Posterior vena cava (tissue), 2 donors: ENCODE data around the gene GGT6. TPM values are rescaled to one million over a fixed set of nuclear protein-coding genes. Genes with fewer than 3 reads are reported as not detected.

Experiments
- DNase-seq: peaks from one replicate; pipeline ENCODE4 v3.0.0-alpha.2; 2020; ENCODE audit warnings: low spot score
- intact Hi-C, 2 donors: fragments of 100-400 bp; cut with DNase I; formaldehyde crosslinking; loops; one replicate each; pipeline versions ENCODE4 v1.14.1 to v1.14.2; 2022 to 2023
- total RNA-seq, 2 donors: library from RNA; stranded (reverse); fragmentation: NEBNext Ultra II Directional; extraction: Animal tissue kit (Norgen Biotek cat#: 25700); gene quantifications; one replicate each; pipeline ENCODE4 v1.2.1, GENCODE V29; 2021
- donor health status: DM: yes; HTN: yes; CAD: no.
- donor health status: DM: yes; HTN: yes; CAD: no.

GGT6 gene
- total RNA-seq, 2 donors from 2014 or later, result not detected

DNA sequence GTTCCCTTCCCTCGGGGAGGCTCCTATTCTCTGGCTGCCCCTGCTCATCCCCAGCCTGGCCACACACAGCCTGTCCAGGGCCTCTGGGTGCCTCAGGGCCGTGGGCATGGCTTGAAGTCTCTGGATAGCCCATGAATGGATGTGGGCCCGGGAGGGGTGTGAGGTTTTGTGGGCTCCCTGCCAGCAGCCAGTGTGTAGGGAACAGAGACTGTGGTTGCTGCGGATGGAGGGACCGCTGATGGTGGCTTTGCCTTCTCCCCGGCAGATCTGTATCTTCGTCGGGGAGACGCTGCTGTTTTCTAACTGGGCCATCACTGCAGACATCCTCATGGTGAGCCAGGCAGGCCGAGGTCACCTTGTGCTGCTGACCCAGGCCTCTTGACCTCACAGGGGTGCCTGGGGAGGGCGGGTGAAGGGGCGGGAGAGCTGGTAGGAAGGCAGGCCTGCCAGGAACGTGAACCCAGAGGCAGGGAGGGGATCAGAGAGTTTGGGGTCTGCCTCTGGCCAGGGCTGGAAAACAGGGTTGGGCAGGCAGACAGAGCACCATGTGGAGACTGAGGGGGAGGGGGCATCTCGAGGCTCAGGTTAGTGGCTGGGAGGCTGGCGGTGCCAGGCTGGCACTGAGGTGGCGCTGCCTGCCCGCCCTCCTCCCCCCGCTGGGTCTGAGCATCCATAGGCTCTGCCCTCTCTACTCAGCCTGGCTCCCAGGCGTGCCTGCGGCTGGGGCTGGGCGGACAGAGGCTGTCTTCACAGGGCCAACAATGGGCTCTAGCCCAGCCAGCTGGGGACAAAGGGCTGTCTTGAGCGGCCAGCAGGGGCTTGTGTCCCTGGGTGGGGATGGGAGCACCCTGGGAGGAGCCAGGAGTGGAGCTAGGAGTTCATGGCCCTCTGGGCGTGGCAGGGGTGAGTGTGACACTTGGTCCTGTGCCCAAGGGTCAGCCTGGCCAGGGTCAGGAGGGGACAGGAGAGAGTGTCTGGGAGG is 26.6 kb downstream of the GGT6 start:
- intact Hi-C loops, result loop anchor here in 1 of 2 donors (10.0 kb wide), 1 partner anchor 109 kb away; no protein-coding TSS in a partner anchor
- no peak for DNase-seq

DNA sequence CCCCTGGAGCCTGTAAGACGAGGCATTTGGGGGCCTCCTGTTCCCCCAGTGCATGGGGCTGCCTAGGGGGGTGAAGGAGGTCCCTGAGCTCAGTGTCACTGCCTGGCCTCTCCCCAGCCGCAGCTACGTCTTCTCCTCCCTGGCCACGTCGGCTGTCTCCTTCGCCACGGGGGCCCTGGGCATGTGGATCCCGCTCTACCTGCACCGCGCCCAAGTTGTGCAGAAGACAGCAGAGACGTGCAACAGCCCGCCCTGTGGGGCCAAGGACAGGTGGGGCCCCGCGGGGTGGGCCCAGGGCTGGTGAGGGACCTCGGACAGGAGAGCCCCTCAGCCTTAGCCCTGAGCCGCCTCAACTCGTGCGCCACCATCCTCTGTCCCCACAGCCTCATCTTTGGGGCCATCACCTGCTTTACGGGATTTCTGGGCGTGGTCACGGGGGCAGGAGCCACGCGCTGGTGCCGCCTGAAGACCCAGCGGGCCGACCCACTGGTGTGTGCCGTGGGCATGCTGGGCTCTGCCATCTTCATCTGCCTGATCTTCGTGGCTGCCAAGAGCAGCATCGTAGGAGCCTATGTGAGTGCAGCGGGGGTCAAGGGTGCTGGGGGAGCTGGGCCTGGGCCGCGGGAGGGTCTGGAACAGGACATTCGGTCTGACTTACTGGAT is 27.4 kb downstream of the GGT6 start:
- DNase-seq, result no peak
- intact Hi-C loops, result loop anchor here in 1 of 2 donors (10.0 kb wide), 1 partner anchor 108 kb away; no protein-coding TSS in a partner anchor

DNA sequence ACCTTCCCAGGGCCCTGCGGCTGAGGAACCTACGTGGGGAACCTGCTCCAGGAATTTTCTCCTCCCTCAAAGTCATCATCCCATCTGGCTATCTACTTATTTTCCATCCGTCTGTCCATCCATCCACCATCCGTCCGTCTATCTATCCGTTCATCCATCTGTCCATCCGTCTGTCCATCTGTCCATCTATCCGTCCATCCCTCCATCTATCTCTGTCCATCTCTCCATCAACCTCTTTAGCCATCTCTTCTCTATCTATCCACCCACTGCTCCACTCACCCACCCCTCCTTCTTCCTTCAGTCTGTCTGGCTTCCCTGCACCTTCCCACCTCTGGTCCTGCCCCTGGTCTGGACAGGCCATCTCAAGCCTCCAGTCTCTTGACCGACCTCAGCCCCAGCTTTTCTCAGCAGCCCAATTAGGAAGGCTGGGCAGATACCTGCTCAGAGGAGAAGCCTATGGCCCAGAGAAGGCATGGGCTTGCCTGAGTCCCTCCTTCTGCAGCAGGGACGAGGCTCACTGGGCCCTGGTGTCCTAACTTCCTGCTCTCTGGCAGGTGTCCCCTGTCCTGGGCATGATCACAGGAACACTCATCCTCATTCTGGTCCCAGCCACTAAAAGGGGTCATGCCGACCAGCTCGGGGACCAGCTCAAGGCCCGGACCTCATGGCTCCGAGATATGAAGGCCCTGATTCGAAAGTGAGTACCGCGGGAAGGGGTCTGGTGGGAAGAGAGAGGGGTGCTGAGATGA is 28.2 kb downstream of the GGT6 start:
- DNase-seq, result no peak
- intact Hi-C loops, result loop anchor here in 1 of 2 donors (10.0 kb wide), 1 partner anchor 107 kb away; no protein-coding TSS in a partner anchor

DNA sequence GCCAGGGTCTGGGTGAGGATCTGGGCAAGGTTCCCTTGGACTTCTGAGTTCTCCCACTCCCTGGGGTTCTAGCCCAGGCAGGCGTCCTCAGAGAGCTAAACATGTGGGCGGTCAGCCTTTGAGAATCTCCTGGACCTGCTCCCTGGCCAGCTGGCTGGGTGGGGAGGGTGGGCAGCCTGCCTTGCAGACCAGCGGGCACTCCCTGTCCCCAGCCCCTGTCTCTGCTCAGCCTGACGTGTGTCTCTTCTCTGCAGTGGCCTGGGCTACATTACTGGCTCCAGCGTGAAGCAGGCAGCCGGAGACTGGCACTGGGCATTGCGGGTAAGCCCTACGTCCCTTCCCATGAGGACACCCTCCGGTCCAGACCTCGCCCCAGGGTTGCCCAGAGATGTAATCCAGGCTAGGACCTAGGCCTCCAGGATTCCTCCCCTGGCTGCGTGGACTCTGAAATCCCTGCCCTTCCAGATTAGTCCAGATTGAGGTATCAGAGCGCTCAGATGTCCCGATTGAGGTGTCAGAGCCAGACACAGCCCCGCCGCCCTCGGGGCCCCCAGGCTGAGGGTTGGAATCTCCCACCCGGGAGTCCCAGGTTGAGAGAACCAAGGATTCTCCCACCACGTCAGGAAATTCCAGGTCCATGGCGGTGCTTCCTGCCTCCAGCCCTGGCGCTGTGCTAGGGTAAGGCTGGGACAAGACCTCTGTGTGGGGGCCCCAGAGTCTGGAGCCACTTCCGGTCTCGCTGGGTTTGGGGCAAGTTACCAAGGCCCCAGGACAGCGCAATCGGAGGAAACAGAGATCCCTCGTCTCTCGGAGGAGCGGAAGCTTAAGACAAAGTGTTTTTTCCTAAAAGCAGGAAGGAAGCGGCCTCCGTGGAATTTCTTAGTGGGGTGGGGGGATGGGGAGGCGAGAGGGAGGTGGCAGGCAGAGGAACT is 29.3 kb downstream of the GGT6 start:
- intact Hi-C loops, result loop anchor here in 1 of 2 donors (10.0 kb wide), 1 partner anchor 106 kb away; no protein-coding TSS in a partner anchor
- DNase-seq, result no peak

DNA sequence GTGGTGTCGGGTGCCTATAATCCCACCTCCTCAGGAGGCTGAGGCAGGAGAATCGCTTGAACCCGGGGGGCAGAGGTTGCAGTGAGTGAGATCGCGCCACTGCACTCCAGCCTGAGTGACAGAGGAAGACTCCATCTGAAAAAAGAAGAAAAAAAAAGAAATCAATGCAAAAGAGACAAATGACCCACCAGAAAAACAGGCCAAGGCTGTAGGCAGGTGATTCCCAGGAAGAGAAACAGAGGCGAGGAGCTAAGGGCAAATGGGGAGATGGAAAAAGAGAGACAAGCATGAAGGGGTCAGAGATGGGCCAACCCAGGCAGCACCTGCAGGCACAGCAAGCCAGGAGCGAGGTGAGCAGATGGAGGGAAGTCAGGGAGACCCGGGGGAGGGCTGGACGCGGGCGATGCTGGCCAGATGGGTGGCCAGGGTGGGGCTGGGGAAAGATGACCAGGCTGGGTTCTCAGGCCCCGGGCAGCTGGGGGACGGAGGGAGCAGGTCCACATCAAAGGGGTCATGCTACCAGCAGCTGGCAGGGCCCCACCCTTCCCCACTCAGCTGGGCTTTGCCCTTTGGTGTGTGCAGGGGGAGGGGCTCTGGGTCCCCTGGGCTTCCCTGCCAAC is 30.7 kb downstream of the GGT6 start:
- no peak for DNase-seq

DNA sequence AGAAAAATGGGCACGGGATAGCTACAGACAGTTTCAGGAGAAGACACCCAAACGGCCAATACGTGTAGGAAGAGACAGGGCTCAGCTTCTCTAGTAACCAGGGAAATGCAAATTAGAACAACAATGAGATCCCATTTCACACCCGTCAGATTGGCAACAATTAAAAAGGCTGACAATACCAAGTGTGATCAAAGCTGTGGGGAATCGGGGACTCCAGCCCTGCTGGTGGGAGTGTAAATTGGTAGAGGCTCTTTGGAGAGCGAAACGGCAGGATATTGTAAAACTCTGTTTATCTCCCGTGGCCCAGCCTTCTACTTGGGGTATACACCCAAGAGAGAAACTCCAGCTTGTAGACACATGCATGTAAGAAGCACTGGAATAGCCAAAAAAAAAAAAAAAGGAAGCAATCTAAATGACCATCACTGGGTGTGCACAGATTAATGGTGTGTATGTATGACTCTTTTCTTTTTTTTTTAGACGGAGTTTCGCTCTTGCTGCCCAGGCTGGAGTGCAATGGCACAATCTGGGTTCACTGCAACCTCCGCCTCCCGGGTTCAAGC is 32.7 kb downstream of the GGT6 start:
- DNase-seq, result no peak
- intact Hi-C loops, result no loop called here

More for the DNA sequence above, 30.7 kb downstream of the GGT6 start:
- intact Hi-C loops, result loop anchor here in 1 of 2 donors (10.0 kb wide), 1 partner anchor 105 kb away; no protein-coding TSS in a partner anchor

DNA sequence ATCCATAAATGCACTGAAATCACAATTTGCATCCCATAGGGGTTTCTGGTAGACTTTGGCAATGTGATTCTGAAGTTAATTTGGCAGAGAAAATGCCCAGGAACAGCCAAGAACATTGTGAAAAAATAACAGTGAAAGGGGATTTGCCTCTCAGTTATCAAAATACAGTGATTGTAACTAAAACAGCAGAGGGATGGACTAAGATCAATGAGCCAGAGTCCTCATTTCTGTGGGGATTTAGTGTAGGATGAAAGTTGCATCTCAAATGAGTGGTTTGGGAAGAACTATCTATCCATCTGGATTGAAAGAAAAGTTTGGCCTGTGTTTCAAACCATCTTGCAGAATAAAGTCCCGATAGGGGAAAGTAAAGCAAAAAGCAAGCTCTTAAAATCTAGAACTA is 33.2 kb downstream of the GGT6 start:
- no peak for DNase-seq
- intact Hi-C loops, result no loop called here

DNA sequence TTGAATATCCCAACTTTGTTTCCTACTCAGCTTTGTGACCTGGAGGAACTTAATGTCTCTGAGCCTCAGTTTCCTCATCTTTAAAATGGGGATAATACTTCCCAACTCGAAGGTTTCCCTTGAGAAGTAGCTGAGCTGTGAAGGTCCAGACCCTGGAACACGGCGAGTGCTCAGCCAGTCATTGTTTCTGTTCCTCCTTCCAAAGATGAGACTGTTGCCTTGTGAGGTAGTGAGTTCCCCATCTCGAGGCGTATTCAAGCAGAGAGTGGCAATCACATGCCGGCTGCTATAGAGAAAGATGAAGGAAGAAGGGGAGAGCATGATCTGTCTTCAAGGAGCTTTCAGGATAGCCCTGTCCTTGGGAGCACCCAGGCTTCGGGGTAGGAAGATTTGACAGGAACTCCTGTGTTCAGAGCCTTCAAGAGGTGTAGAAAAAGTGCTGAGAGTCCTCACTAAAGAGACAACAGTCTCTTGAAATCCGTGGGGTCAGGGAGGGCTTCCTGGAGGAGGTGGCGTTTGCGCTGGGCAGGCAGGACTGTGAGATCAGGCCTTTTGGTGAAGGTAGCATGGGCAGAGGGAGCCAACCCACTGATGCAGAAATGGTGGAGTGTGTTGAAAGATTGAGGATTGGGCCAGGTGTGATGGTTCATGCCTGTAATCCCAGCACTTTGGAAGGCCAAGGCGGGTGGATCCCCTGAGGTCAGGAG is 34.5 kb downstream of the GGT6 start:
- DNase-seq, result no peak
- intact Hi-C loops, result loop anchor here in 1 of 2 donors (1.0 kb wide), 1 partner anchor 14 kb away; no protein-coding TSS in a partner anchor

DNA sequence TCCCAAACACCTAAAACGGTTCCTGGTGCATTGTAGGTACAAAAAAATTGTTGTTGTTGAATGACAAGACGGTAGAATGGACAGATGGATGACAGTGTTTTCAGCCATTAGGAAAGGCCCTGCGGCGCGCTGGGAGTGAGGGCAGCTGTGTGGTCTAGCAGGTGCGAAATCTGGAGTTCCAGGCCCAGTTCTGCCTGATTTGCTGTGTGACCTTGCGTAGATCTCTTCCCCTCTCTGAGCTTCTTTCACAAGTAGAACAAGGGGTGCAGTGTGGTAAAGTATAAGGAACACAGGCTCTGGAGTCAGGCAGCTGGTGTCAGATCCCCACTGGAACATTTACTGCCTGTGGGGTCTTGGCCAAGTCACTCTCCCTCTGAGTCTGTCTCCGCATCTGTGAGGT is 36.4 kb downstream of the GGT6 start:
- DNase-seq, result no peak
- intact Hi-C loops, result no loop called here

DNA sequence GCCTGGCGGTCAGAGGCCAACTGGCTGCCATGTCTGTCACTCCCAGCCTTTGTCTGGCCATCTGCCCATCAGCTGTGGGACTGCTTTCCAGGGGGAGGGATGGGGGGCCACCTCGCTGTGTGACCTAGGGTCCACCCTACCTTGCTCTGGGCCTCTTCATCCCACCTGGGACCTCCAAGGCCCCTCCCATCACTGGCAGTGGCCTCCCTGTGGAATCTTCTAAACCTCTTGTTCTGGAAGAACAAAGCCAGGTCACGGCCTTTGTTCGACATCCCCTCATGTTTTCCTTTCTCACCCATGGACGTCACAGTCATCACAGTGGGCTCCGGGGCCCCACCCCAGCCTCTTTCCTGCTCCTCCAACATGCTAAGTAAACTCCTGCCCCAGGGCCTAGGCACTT is 37.7 kb downstream of the GGT6 start:
- intact Hi-C loops, result no loop called here
- DNase-seq, result no peak

DNA sequence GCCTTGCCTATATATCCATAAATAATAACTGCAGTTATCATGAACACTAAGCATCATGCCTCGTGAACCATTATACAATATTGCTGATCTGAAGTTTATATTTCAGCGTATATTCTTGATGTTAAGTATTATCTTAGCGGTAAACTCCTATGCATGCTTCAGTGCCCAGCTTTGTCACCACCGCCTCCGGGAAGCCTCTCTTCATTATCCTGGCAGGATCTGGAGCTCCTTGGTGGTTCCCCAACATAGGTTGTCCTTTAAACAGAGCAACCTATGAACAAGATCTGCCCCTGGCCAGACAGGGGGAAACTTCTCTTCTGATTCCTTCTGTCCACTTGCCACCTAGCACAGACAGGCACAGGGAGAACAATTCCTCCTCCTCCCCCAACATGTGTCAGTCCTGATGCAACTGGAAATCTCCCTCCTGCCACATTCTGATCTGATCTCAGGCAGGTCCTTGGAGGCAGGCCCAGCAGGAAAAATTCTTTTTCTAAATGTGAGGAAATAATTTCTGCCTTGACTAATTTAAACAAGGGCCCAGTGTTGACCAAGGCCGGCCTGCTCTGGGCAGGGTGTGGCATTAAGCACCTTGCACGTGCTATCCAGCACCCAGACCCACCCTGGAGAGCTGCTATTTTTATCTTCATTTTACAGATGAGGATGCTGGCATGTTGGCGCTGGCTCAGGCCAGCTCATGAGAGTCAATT is 39.3 kb downstream of the GGT6 start:
- no peak for DNase-seq
- intact Hi-C loops, result no loop called here

DNA sequence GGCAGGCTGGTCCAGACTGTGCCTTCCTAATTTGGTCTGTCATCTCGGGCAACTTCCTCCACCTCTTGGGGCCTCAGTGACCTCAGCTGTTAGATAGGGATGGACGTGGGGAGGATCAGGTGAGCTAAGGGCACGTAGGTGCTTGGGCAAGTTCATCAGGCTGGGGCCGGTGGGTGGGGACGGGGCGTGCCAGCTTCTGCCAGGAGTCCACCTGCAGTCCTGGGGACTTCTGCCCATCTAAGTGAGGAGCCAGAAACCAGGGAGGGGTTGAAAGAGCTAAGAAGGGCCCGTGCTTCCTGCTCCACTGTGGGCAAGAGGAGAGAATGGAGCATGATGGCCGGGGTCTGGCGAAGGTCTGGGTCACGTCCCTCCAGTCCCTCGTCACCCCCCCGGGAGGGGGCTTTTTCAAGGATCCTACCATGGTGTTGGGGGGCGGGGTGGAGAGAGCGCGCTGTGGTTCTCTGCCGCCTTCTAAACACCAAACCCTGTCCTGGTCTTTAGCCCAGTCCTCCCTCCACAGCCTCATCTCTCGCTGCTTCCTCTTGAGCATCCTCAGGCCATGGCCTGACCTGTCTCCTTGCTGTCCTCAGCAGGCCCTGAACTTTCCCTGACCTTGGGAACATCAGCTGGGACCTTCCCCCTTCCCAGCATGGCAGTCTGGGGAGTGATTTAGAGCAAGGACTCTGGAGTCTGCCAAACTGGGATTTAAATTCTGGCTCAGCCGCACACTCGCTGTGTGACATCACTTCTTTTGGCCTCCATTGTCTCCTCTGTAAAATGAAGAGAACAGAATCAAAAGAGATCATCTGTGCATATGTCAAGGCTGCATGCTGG is 40.1 kb downstream of the GGT6 start:
- intact Hi-C loops, result no loop called here
- DNase-seq, result no peak

DNA sequence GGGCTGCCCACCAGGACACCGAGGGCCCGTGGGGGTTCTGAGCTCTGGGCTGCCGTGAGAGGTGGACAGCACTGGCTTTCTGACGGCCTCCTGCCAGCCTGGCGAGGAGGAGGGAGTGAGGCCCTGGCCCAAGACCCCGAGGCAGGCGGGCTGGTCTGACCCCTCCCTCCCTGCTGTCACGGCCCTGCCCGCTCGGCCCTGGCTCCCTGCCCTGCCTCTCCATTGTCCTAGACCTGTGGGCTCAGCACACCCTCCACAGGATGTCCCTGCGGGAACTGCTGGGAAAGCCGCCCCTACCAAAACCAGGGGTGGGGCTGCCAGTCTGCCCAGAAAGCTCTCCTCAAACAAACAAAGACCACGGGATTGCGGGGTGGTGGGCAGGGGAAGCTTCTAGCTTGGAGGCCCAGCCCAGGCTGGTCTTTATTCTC is 41.0 kb downstream of the GGT6 start:
- DNase-seq, result no peak
- intact Hi-C loops, result no loop called here

DNA sequence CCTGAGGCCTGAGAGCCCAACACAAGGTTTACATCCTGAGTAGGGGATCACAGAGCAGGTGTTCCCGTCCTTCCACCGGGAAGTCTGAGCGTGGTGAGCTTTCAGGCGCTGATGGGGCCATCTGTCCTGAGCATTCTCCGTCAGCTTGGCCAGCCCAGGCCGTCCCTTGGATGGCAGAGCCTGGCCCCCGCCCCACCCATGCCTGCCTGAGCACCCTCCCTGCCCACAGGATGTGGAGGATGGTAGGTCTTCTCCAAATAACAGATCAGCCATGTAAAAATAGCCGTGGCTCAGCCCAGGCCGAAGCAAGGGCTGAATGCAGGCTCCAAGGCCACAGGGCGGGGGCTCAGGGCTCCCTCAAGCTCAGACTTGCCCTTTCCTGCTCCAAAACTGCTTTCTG is 41.5 kb downstream of the GGT6 start:
- no peak for DNase-seq
- intact Hi-C loops, result no loop called here

DNA sequence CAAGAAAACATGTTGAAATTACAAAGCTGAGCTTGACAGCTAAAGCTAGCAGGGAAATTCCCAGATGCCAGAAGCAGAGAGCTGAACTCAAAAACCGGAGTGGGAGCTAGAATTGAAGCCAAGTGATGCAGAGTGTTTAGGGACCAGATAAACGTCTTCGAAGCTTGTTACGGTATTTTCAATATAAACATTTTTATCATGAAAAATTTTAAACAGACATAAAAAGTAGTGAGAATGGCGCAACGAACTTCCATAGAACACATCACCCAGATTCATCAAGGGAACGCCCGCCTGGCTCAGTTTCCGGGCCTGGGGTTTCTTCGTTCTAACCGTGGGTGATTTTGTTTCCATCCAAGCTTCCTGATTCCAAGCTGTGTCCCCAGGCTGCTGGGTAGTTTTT is 43.6 kb downstream of the GGT6 start:
- intact Hi-C loops, result no loop called here
- DNase-seq, result no peak

DNA sequence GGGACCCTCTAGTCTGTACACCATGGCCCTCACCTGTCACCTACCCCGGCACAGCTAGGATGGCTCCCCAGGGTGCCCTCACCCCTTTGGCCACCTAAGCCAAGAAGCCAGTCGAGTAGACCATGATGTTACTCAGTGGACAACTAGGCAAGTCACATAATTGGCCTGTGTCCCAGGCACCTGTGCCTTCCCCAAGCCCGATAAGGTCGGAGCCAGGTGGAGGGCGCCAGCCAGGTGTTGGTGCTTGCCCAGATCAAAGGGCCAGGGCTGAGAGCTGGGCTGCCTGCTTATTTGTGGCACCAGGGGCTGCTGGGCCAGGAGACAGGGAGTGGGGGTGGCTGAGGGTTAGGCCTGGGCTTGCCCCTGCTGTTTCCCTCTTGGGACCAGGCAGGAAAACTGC is 44.9 kb downstream of the GGT6 start:
- intact Hi-C loops, result no loop called here
- no peak for DNase-seq
